ENCODE results near the gene OR51F2. TPM values are rescaled to one million over a fixed set of nuclear protein-coding genes. Genes with fewer than 3 reads are reported as not detected.

OR51F2 gene
- total and polyA plus RNA-seq, 2 donors (not counting 1 experiment from before 2014, with no cell fraction given), result not detected

- CTCF ChIA-PET, result no interaction called here
Observed at GRCh38 chr11:4865855-4866254, 44.7 kb downstream of the OR51F2 start.

More at GRCh38 chr11:4865855-4866254, 44.7 kb downstream of the OR51F2 start:
- POLR2A ChIA-PET, result no interaction called here
- no peak overlapping the region for H3K27ac ChIP-seq (ENCODE audit: low read length in 2 of 2)
- Mint-ChIP-seq H3K4me1 (no peaks in the 10 kb centered on the region), H3K27me3 (no peaks in the 10 kb centered on the region), H3K9me3 (ENCODE audit: insufficient read depth) (no peaks in the 10 kb centered on the region), H3K27ac (no peak overlapping the region), H3K4me3 (no peak overlapping the region)
- no peaks in the 10 kb centered on the region for H4K20me1 ChIP-seq (ENCODE audit: control insufficient read depth, insufficient read depth, low read length, poor library complexity, severe bottlenecking)
- H3K36me3 ChIP-seq (replicated peaks in 1 of 2; ENCODE audit: control extremely low read depth in 1 of 2, control insufficient read depth in 1 of 2, extremely low read depth in 1 of 2, insufficient read depth in 2 of 2, low read length in 1 of 2), result no peaks in the 10 kb centered on the region
- no peaks in the 10 kb centered on the region for H3K9me3 ChIP-seq (ENCODE audit: control extremely low read depth in 1 of 3, control insufficient read depth in 2 of 3, insufficient read depth in 1 of 3, low read length in 2 of 3)
- DNase-seq (no peak), ATAC-seq (ENCODE audit: low read depth) (no peak)
- no peak overlapping the region for H3K9ac ChIP-seq (ENCODE audit: low read length)
- TF ChIP-seq CTCF (IDR thresholded peaks at IDR 0.05), result no peak
- no peak for TF ChIP-seq EZH2 (IDR thresholded peaks at IDR 0.05; ENCODE audit: borderline replicate concordance, insufficient read depth, low read depth, low read length, poor library complexity, severe bottlenecking)
- intact Hi-C loops (cut with micrococcal nuclease), result no loop called here
- no peak overlapping the region for H3K4me3 ChIP-seq (ENCODE audit: control extremely low read depth in 1 of 5, extremely low read depth in 1 of 5, insufficient read depth in 1 of 5, low read depth in 2 of 5, low read length in 4 of 5)
- WGBS (ENCODE audit: insufficient coverage), result no CpG with 5 or more reads among the region's 1 CpG
- H3K4me2 ChIP-seq (replicated peaks; ENCODE audit: low read depth, low read length, poor library complexity, severe bottlenecking), result no peak overlapping the region
- H3K27me3 ChIP-seq (replicated peaks in 1 of 4; ENCODE audit: control extremely low read depth in 1 of 4, control insufficient read depth in 3 of 4, insufficient read depth in 4 of 4, low read length in 3 of 4), result no peaks in the 10 kb centered on the region
- no peaks in the 10 kb centered on the region for H3K79me2 ChIP-seq (ENCODE audit: control insufficient read depth, insufficient read depth, low read length)
- H2AFZ ChIP-seq (ENCODE audit: insufficient read depth, low read depth, low read length, poor library complexity, severe bottlenecking), result no peak overlapping the region
- no peaks in the 10 kb centered on the region for H3K4me1 ChIP-seq (ENCODE audit: control insufficient read depth in 2 of 2, insufficient read depth in 2 of 2, low read length in 2 of 2)

Other genes starting within 250 kb of the OR51F2 start
- gene OR52I2, start 239.6 kb upstream of the OR51F2 start, total RNA-seq, result not detected in 2 replicates
- not detected in 2 replicates for gene OR52I2, start 239.6 kb upstream of the OR51F2 start, polyA plus RNA-seq
- gene OR52I1, start 227.3 kb upstream of the OR51F2 start, total RNA-seq, result not detected in 2 replicates
- not detected in 2 replicates for gene OR52I1, start 227.3 kb upstream of the OR51F2 start, polyA plus RNA-seq
- 19.8 and 21.7 TPM in 2 replicates for gene TRIM68, start 213.1 kb upstream of the OR51F2 start, total RNA-seq
- gene TRIM68, start 213.1 kb upstream of the OR51F2 start, polyA plus RNA-seq, result 5.6 and 7.6 TPM in 2 replicates
- not detected in 2 replicates for gene OR51D1, start 183.8 kb upstream of the OR51F2 start, total RNA-seq
- gene OR51D1, start 183.8 kb upstream of the OR51F2 start, polyA plus RNA-seq, result not detected in 2 replicates
- not detected in 2 replicates for gene OR51E1, start 177.3 kb upstream of the OR51F2 start, total RNA-seq
- gene OR51E1, start 177.3 kb upstream of the OR51F2 start, polyA plus RNA-seq, result not detected in 2 replicates
- gene OR51E2, start 123.5 kb upstream of the OR51F2 start, total RNA-seq, result not detected in 2 replicates
- gene OR51E2, start 123.5 kb upstream of the OR51F2 start, polyA plus RNA-seq, result not detected in 2 replicates
- not detected in 2 replicates for gene MMP26, start 116.5 kb upstream of the OR51F2 start, total RNA-seq
- not detected in 2 replicates for gene MMP26, start 116.5 kb upstream of the OR51F2 start, polyA plus RNA-seq
- not detected in 2 replicates for gene OR51F1, start 51.4 kb upstream of the OR51F2 start, total RNA-seq
- not detected in 2 replicates for gene OR51F1, start 51.4 kb upstream of the OR51F2 start, polyA plus RNA-seq
- not detected in 2 replicates for gene OR52R1, start 16.9 kb upstream of the OR51F2 start, total RNA-seq
- gene OR52R1, start 16.9 kb upstream of the OR51F2 start, polyA plus RNA-seq, result not detected in 2 replicates
- not detected in 2 replicates for gene OR51S1, start 27.9 kb downstream of the OR51F2 start, total RNA-seq
- gene OR51S1, start 27.9 kb downstream of the OR51F2 start, polyA plus RNA-seq, result not detected in 2 replicates
- gene OR51T1, start 60.6 kb downstream of the OR51F2 start, total RNA-seq, result not detected in 2 replicates
- not detected in 2 replicates for gene OR51T1, start 60.6 kb downstream of the OR51F2 start, polyA plus RNA-seq
- gene OR51A7, start 82.5 kb downstream of the OR51F2 start, total RNA-seq, result not detected in 2 replicates
- gene OR51A7, start 82.5 kb downstream of the OR51F2 start, polyA plus RNA-seq, result not detected in 2 replicates
- gene OR51G2, start 98.0 kb downstream of the OR51F2 start, total RNA-seq, result not detected in 2 replicates
- not detected in 2 replicates for gene OR51G2, start 98.0 kb downstream of the OR51F2 start, polyA plus RNA-seq
- not detected in 2 replicates for gene OR51G1, start 103.0 kb downstream of the OR51F2 start, total RNA-seq
- not detected in 2 replicates for gene OR51G1, start 103.0 kb downstream of the OR51F2 start, polyA plus RNA-seq
- gene OR51A4, start 126.3 kb downstream of the OR51F2 start, total RNA-seq, result not detected in 2 replicates
- not detected in 2 replicates for gene OR51A4, start 126.3 kb downstream of the OR51F2 start, polyA plus RNA-seq
- not detected in 2 replicates for gene OR51A2, start 134.4 kb downstream of the OR51F2 start, total RNA-seq
- gene OR51A2, start 134.4 kb downstream of the OR51F2 start, polyA plus RNA-seq, result not detected in 2 replicates
- not detected in 2 replicates for gene OR51L1, start 173.5 kb downstream of the OR51F2 start, total RNA-seq
- not detected in 2 replicates for gene OR51L1, start 173.5 kb downstream of the OR51F2 start, polyA plus RNA-seq
- not detected in 2 replicates for gene OR52J3, start 225.2 kb downstream of the OR51F2 start, total RNA-seq
- not detected in 2 replicates for gene OR52J3, start 225.2 kb downstream of the OR51F2 start, polyA plus RNA-seq
- gene OR52E2, start 238.3 kb downstream of the OR51F2 start, total RNA-seq, result not detected in 2 replicates
- not detected in 2 replicates for gene OR52E2, start 238.3 kb downstream of the OR51F2 start, polyA plus RNA-seq
- gene OR52E1, start 248.3 kb downstream of the OR51F2 start, total RNA-seq, result not detected in 2 replicates
- not detected in 2 replicates for gene OR52E1, start 248.3 kb downstream of the OR51F2 start, polyA plus RNA-seq

Data from B cell (primary cell).